ENCODE results near the gene ABCC4.

- TF ChIP-seq CTCF (IDR thresholded peaks at IDR 0.05; ENCODE audit: poor library complexity, severe bottlenecking) (no peak), RAD21 (conservative IDR thresholded peaks at IDR 0.05) (no peak), EZH2 (IDR thresholded peaks at IDR 0.05; ENCODE audit: borderline replicate concordance, insufficient read depth, low read length, poor library complexity, severe bottlenecking) (no peak), REST (IDR thresholded peaks at IDR 0.05; ENCODE audit: borderline replicate concordance) (no peak), TAF1 (IDR thresholded peaks at IDR 0.05; ENCODE audit: low read depth) (no peak), EP300 (conservative IDR thresholded peaks at IDR 0.05; ENCODE audit: poor library complexity, severe bottlenecking) (no peak), POLR2AphosphoS5 (IDR thresholded peaks at IDR 0.05) (no peak), SMC3 (conservative IDR thresholded peaks at IDR 0.05; ENCODE audit: poor library complexity) (no peak)
Measured at GRCh38 chr13:95304453-95304852, 3.2 kb upstream of the ABCC4 start.

Measured in neural cell (in vitro differentiated cells).